ENCODE data around the gene HDDC3.

The HDDC3 gene

DNA sequence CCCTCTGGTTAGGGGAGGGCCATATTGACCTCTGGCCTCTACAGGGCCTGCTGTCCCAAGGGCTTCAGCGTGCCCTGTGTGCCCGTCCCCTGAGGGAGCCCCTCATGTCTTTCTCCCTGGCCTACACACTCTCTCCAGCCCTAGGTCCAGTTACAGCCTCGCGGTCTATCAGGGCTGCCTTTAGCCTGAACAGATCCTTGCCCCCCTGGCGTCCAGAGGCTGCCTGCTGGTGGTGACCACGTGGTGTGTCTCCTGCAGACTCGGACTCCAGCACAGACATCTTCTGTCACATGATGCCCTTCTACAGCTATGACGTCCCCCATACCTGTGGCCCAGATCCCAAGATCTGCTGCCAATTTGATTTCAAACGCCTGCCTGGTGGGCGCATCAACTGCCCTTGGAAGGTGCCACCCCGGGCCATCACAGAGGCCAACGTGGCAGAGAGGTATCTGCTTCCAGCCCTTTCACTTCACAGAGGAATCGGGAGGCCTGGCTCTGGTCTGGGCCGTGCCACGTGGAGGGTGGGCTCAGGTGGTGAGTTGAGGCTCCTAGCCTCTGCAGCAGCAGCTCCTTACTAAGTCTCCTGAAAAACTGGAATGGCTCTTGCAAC lies 25.2 kb downstream of the HDDC3 start:
- TF ChIP-seq, protein P1, sequence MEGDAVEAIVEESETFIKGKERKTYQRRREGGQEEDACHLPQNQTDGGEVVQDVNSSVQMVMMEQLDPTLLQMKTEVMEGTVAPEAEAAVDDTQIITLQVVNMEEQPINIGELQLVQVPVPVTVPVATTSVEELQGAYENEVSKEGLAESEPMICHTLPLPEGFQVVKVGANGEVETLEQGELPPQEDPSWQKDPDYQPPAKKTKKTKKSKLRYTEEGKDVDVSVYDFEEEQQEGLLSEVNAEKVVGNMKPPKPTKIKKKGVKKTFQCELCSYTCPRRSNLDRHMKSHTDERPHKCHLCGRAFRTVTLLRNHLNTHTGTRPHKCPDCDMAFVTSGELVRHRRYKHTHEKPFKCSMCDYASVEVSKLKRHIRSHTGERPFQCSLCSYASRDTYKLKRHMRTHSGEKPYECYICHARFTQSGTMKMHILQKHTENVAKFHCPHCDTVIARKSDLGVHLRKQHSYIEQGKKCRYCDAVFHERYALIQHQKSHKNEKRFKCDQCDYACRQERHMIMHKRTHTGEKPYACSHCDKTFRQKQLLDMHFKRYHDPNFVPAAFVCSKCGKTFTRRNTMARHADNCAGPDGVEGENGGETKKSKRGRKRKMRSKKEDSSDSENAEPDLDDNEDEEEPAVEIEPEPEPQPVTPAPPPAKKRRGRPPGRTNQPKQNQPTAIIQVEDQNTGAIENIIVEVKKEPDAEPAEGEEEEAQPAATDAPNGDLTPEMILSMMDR (IDR thresholded peaks at IDR 0.05; ENCODE audit: borderline replicate concordance, insufficient read depth, low read depth, low read length): no peak
- H3K4me3 ChIP-seq (ENCODE audit: low read depth, low read length): no peak overlapping the region

DNA sequence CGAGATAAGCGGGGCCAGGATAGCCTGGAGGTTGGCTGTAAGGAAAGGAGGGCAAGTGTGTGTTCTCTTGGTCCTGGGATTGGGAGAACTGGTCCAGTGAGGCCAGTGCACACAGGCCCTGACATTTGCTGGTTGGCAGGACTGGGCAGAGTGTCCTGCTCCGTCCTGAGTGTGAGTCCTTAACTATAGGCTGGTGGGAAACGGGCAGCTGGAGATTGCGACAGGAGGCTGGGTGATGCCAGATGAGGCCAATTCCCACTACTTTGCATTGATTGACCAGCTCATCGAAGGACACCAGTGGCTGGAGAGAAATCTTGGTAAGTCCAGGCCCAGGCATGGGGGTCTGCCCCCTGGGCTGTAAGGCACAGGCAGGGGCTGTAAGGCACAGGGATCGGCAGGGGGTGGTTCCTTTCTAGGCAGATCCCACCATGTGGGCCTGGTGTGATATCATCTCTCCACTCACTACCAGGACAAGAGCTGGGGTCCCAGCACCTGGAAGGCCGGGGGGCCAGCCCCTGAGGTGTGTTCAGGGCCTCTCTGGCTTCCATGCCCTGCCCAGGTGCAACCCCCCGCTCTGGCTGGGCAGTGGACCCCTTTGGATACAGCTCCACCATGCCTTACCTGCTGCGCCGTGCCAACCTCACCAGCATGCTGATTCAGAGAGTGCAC lies 26.0 kb downstream of the HDDC3 start:
- TF ChIP-seq, protein P1 (IDR thresholded peaks at IDR 0.05; ENCODE audit: borderline replicate concordance, insufficient read depth, low read depth, low read length): no peak
- no peak overlapping the region for H3K4me3 ChIP-seq (ENCODE audit: low read depth, low read length)

DNA sequence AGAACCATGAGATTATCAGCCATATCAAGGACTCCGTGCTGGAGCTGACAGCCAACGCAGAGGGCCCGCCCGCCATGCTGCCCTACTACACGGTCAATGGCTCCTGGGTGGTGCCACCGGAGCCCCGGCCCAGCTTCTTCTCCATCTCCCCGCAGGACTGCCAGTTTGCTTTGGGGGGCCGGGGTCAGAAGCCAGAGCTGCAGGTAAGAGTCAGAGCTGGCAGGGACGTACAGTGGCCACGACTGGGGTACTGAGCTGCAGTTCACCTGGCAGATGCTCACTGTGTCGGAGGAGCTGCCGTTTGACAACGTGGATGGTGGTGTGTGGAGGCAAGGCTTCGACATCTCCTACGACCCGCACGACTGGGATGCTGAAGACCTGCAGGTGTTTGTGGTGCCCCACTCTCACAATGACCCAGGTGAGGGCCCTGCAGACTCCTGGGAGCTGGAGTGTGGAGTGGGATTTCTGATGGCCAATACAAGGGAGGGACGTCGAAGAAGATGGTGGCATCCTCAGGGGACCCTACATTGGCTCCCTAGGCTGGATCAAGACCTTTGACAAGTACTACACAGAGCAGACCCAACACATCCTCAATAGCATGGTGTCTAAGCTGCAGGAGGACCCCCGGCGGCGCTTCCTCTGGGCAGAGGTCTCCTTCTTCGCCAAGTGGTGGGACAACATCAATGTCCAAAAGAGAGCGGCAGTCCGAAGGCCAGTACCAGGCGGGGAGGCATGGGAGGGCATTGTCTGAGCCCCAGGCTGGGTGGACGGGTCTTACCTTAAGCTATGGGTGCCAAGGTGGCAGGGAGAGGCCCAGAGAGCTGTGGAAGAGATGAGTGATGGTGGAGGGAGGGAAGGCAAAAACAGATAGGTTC lies 26.8 kb downstream of the HDDC3 start:
- TF ChIP-seq, protein P1 (IDR thresholded peaks at IDR 0.05; ENCODE audit: borderline replicate concordance, insufficient read depth, low read depth, low read length): no peak
- no peak overlapping the region for H3K4me3 ChIP-seq (ENCODE audit: low read depth, low read length)

DNA sequence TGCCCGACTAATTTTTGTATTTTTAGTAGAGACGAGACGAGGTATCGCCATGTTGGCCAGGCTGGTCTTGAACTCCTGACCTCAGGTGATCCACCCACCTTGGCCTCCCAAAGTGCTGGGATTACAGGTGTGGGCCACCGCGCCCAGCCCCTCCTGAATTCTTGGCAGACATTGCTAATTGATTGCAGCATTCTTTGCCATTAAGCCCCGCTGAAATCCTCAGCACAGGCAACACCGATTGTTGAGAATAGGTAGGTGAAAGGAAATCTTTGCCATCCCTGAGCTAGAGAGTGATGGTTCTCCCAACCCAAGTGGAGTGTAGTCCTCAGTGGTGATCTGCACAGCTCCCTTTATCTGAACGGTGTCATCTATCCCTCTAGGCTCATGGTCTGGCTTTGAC lies 27.6 kb downstream of the HDDC3 start:
- TF ChIP-seq, protein P1 (IDR thresholded peaks at IDR 0.05; ENCODE audit: borderline replicate concordance, insufficient read depth, low read depth, low read length): no peak
- no peak overlapping the region for H3K4me3 ChIP-seq (ENCODE audit: low read depth, low read length)

DNA sequence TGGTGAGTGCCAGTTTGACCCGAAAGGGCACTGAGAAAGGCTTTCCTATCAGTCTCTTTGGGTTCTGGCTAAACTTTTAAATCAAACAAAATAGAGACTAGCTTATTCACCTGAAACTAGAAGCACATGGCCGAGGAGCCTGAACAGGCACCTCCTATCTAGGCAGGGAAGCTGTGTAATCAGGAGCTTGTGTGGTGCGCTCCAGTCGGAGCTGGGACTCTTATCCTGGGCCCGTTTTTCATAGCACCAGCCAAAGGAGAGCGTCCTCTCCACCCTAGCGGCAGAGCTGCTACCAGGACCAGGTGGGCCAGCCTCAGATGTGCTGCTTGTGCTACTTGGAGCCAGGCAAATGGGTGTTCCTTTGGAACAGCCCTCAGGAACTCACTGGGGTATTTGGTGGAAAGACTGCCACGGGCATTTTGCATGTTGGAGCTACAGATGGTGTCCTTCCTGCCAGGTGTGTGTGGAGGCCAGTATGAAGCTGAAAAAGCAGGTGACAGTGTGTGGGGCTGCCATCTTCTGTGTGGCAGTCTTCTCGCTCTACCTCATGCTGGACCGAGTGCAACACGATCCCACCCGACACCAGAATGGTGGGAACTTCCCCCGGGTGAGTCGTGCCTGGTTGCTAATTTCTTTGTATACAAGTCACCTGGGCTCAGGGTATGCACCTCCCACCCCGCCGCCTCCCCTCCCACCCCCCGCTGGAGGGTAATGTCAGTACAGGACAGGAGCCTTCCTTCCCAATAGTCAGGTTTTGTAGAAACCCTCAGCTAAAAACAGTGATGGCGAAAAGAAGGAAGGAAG lies 28.4 kb downstream of the HDDC3 start:
- peak overlapping the region; percentile 88 for H3K4me3 ChIP-seq (ENCODE audit: low read depth, low read length)
- TF ChIP-seq, protein P1 (IDR thresholded peaks at IDR 0.05; ENCODE audit: borderline replicate concordance, insufficient read depth, low read depth, low read length): no peak

DNA sequence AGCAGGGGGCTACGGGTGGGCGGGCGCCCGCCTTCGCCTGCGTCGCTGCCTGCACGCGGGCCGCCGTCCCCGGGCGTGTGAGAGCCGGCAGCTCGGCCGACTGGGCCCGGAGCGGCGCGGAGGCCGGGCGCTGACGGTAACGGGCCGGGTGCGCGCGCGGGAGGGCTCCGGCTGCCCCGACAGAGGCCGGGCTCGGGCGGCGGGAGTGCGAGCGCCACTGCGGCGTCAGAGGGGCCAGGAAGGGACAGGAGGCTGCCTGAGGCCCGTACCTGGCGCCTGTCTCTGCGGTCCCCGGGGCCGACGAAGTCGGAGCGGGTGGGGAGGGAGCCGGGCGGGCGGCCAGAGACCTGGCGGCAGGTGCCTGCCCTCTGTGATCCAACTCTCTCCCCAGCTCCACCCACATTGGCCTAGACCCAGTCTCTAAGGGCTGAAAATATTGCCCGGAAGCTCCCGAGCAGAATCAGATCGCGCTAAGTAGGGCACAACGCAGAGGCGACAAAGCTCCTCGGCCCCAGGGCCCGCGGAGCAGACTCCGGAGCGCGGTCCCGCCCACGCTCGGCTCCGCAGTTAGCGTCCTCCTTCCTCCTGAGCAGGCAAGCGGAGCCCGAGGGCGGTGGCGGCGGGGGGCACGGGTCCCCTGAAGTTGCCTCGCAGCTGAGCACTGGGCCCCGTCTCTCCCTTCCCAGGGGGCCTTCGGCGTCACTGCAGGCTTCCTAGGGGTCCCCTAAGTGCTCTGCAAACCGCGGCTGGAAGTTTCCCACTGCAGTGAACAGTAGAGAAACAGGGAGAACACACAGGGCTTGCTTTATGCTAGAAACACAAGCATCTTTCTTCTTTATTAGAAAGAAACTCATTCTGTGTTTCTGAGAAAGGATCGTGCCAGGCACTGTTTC lies 29.3 kb downstream of the HDDC3 start, which contains the start of gene MAN2A2:
TSS of gene MAN2A2 (plus strand) at position 463 of the 893 bp plus-strand sequence. CDS start 906 bp downstream, outside the sequence.
- TF ChIP-seq, protein P1 (IDR thresholded peaks at IDR 0.05; ENCODE audit: borderline replicate concordance, insufficient read depth, low read depth, low read length): no peak
- peak within 1 kb of the TSS; percentile 88 for H3K4me3 ChIP-seq (ENCODE audit: low read depth, low read length)
